ENCODE results near the gene MIDN.

- no peak for TF ChIP-seq POLR2A (IDR thresholded peaks at IDR 0.05; ENCODE audit: low read depth, low read length)
- TF ChIP-seq POLR2AphosphoS5 (IDR thresholded peaks at IDR 0.05; ENCODE audit: low read depth, low read length), result no peak
- no peak for TF ChIP-seq PAX5 (IDR thresholded peaks at IDR 0.05; ENCODE audit: insufficient read depth, low read length, severe bottlenecking)
Measured at GRCh38 chr19:1226522-1227303, 21.7 kb upstream of the MIDN start.

All from GM12891 (cell line).